C4-2B (cell line): ENCODE results near the gene NFASC.

Experiments used
- H3K27ac ChIP-seq: fragments of 450-650 bp; 2 replicates; pipeline ENCODE4 v1.5.1; 2017
- ZFX ChIP-seq: fragments of 450-650 bp; IDR thresholded peaks from 2 replicates; pipeline ENCODE4 v1.6.1; 2017
- TF ChIP-seq, protein P1 (sequence below): fragments of 450-650 bp; conservative IDR thresholded peaks from 2 replicates; pipeline ENCODE4 v1.5.1; 2017; ENCODE audit warnings: mild to moderate bottlenecking

Gene NFASC

DNA sequence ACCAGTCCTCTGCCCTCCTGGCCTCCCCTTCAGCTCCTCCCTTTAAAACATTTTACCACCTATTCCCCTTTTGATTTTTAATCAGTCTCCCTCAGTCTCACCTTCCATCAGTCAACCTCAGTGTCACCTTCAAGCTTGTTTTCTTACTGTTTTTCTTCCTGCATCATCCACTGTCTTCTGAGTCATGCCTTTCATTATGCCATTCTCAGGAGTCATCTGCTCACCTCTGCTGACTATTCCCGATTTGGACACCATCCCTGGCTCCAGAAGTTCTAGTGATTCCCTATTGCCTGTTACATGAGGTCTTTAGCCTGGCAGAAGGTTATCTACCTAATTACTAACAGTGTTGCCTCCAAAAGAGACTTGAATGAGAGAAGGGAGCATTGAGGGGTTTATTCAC, 23.9 kb downstream of the NFASC start:
- TF ChIP-seq, protein P1, sequence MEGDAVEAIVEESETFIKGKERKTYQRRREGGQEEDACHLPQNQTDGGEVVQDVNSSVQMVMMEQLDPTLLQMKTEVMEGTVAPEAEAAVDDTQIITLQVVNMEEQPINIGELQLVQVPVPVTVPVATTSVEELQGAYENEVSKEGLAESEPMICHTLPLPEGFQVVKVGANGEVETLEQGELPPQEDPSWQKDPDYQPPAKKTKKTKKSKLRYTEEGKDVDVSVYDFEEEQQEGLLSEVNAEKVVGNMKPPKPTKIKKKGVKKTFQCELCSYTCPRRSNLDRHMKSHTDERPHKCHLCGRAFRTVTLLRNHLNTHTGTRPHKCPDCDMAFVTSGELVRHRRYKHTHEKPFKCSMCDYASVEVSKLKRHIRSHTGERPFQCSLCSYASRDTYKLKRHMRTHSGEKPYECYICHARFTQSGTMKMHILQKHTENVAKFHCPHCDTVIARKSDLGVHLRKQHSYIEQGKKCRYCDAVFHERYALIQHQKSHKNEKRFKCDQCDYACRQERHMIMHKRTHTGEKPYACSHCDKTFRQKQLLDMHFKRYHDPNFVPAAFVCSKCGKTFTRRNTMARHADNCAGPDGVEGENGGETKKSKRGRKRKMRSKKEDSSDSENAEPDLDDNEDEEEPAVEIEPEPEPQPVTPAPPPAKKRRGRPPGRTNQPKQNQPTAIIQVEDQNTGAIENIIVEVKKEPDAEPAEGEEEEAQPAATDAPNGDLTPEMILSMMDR, result no peak
- no peak for TF ChIP-seq ZFX
- no peak overlapping the region for H3K27ac ChIP-seq

DNA sequence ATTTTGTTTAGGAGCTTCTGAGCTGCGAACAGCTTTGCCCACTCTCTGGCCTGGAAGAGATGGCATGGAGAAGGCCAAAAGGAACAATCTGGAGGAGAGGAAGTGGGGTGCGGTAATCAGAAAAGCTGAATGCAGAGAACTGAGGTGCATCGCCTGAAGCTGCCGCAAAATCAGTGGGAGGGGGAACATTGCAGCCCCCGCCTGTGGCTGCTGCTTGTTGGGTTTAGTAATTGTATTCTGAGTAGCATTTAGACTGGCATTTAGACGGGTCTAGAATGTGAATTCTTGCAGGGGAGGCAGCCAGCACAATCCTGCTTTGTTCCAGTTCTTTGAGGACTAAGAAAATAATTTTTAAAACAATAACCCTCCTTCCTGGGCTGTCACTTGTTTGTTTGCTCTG, 25.4 kb downstream of the NFASC start:
- H3K27ac ChIP-seq, result no peak overlapping the region
- TF ChIP-seq ZFX, result no peak
- TF ChIP-seq, protein P1, result no peak

DNA sequence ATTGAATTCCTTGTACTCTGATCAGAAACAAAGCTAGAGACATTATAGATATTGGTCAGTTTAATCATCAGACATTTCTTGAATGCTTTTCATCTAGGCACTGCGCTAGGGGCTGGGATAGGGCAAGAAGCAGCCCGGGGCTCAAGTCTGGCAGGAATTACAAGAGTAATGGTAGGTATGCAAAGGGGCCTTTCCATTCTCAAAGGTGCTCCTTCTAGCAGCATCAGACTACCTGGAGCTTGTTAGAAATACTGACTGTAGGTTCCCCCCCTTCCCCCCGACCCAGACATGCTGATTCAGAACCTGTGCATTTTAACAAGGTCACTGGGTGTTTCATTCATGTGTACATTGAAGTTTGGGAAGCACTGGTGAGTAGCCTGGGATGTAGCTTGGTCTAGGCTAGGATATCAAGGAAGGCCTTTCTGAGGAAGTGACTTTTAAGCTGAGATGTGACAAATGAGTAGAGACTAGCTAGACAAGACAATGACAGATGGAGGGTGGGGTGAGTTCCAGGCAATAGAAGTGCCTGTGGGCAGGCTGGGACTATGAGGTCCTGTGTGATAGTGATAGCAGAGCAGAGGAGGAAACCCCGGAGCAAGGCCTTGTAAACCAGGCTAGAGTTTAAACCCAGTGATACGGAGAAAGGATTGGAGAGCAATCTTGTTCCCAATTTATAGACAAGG, 26.3 kb downstream of the NFASC start:
- no peak overlapping the region for H3K27ac ChIP-seq
- no peak for TF ChIP-seq ZFX
- TF ChIP-seq, protein P1, result no peak

DNA sequence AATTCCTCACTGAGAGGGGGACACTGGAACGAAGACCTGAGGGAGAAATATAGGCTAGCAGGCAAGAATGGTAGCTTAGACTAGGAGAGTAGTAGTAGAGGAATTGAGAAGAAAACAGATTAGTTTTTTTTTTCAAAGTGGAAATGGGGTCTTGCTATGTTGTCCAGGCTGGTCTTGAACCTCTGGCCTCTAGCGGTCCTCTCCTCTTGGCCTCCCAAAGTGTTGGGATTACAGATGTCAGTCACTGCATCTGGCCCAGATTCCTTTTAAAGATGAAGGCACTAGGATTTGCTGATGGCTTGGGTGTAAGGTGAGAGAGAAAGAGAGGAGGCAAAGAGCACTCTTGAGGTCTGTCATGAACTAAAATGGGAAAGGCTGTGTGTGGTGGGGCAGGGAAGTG, 30.1 kb downstream of the NFASC start:
- TF ChIP-seq, protein P1, result no peak
- TF ChIP-seq ZFX, result no peak
- H3K27ac ChIP-seq, result no peak overlapping the region

DNA sequence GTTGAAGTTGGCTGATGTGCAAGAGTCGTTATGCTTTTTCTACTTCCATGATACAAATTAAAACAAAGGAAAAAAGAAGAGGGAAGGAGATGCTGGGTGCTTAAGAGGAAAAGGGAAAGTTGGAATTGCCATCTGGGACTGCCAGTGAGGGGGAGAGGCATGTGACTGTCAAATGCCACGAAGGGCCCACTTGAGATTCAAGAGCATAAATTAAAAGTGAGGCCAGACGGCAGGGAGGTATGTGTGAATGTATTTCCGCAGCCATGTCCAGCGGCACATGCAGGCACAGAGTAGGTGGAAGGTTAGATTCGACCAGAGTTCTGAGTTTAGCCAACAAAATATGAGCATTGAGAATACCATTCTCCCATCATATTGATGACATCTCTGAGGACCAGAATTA, 32.0 kb downstream of the NFASC start:
- no peak for TF ChIP-seq ZFX
- TF ChIP-seq, protein P1, result no peak
- H3K27ac ChIP-seq, result no peak overlapping the region

DNA sequence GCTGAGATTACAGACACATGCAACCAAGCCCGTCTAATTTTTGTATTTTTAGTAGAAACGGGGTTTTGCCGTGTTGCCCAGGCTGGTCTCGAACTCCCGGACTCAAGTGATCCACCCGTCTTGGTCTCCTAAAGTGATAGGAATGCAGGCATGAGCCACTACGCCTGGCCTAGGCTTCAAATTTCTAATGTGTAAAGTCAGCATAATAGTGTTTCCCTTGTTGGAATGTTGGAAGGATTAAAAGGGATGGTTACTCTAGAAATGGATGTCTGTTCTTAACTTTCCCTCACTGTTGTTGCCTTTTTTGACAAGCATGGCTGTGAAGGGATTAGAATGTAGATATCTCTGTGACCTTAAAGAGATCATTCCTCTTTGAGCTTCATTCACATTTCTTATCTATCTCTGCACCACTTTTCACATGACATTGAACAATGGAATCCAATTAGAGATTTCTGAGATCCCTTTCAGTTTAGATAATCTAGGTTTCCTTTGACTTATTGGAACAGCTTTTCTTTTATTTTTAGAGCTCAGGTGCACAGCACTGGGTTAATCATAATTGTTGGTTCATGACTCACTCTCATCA, 33.7 kb downstream of the NFASC start:
- no peak overlapping the region for H3K27ac ChIP-seq
- TF ChIP-seq, protein P1, result no peak
- no peak for TF ChIP-seq ZFX

DNA sequence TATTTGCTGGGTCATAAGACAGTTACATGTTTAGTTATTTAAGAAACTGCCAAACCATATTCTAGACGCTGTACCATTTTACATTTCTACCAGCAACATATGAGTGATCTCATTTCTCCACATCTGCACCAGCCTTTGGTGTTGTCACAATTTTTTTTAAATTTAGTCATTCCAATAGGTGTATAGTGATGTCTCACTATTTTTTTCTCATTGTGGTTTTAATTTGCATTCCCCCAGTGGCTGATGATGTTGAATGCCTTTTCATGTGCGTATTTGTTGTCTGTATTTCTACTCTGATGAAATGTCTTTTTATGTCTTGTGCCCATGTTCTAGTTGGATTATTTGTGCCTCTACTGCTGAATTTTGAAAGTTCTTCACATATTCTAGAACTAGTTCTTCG, 38.4 kb downstream of the NFASC start:
- TF ChIP-seq, protein P1, result no peak
- no peak for TF ChIP-seq ZFX

More for the DNA sequence above, 38.4 kb downstream of the NFASC start:
- H3K27ac ChIP-seq, result no peak overlapping the region
